HG02571 (cell line): Measurements from ENCODE around the gene POMC.
"Not testable (repeated sequence)": the region's sequence is repeated elsewhere in the genome, so short reads cannot be mapped to it uniquely, and the experiment has no call there.

Source experiments
- ATAC-seq: cut with Tn5 transposase; IDR thresholded peaks from one replicate; pipeline ENCODE4 v1.9.1; 2021; ENCODE audit warnings: mild to moderate bottlenecking, moderate library complexity; ENCODE audit not compliant: unreplicated experiment

The POMC gene

DNA sequence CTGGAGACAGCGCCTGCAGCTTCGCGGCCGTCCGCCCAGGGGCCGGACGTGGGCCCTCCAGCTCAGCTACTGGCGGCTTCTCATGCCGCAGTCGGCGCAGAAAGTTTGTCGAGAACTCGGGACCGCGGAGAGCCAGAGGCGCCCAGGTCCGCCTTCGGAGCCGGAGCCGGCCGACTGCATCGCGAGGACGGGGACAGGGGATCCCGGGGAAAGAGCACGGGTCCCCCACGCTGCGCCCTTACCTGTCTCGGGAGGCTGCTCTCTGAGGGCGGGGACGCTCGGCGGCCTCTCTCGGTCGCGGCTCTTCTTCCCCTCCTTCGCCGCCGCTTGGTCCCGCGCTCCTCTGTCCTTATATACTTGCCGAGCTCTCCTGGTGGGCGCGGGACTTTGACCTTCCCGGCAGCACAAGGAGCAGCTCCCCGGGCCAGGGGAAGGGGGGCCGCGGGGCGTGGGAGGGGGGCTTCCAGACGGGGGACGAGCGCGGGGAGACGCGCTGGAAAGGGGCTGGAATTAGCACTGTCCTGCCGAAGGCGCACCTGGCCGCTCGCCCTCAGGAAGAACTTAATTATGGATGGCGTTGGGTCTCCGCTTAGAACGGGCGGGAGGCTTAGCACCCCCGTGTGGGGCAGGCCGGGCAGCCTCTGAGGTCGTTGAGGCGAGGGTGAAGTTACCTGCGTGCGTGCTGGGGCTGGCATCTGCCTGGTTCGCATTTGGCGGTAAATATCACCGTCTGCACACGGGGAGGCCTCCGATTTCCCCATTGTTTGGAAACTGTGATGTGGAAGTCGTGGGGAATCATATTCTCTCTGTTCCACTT lies at the start of gene POMC:
Gene POMC (minus strand): TSS at position 325 of the 817 bp plus-strand sequence. CDS start 3,808 bp downstream, outside the sequence.
- no peak for ATAC-seq

DNA sequence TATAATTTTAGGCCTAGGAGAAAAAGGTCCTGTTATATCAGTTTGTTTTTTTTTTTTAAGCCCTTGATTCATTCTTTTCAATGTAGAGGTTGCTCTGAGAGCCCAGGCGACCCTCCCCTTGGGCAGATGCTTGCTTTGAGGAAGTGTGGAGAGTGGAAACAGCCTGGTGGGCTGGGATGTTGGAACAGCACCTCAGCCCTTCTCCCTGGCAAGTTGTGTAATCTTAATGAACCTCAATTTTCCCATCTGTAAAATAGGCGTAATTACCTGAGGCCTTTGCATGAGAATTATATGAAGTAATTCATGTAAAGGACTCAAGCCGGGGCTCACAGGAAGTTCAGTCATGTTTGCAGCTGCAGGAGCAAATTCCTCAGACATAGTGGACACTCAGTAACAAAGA lies 49.7 kb upstream of the POMC start:
- ATAC-seq, result no peak

- ATAC-seq, result peak; percentile 50
Measured at GRCh38 chr2:25215948-25216679, 47.7 kb upstream of the POMC start.

DNA sequence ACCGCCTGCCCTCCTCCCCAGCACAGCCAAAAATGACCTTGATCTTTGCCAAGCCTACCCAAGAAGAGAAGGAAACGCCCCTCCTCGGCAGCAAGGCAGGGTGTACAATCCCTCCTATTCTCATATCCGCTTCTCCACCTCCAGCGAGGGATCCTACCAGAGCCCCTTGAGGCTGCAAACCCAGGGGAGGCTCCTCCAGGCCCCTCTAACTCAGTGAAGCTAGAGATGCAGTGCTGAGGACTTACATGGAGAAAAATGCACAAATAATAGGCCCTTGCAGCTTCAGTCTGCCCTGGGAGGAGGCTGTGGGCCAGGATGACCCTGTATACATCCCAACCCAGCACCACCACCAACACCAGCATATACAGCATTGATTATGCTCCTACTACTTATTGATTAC lies 46.9 kb upstream of the POMC start:
- peak; percentile 8 for ATAC-seq

- no peak for ATAC-seq
Measured at GRCh38 chr2:25213229-25213628, 44.8 kb upstream of the POMC start.

GRCh38 chr2:25210923-25211322 lies 42.5 kb upstream of the POMC start:
- not testable (repeated sequence) for ATAC-seq

GRCh38 chr2:25207078-25207545 lies 38.7 kb upstream of the POMC start:
- no peak for ATAC-seq

- no peak for ATAC-seq
Measured at GRCh38 chr2:25204190-25204838, 35.9 kb upstream of the POMC start.

DNA sequence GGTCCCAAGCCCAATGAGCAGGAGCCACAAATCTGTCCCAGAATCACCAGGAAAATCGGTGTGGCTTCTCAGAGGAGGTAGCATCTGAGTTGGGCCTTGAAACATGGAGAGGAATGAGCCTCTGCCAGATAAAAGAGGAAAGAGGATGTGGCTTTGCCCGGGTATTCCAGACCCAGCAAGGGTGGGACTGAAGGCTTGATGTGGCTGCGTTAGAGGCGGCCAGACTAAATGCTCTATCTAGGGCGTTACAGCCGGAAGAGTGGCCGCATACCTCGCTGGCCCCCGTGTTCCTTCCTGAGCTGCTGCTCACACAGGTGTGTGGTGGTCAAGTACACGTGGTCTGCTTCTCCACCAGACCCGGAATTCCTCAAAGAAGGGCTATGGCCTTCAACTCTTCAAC lies 33.9 kb upstream of the POMC start:
- no peak for ATAC-seq

DNA sequence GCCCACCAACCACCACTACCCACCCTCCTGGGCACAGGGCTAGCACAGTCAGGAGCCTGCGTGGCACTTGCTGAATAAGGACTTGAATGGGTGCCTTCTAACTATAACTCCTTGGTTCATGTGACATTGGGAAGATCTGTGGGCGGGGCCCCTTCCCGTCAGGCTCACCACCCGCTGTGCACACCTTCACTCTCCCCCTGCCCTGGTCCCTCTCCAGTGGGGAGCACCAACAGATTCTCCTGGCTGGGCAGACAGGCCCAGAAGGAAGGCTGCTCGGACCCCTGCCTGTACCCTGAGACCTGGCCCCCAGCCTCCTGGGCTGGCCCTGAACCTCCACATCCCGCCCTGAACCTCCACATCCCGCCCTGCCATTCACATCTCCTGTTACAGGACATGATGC lies 33.4 kb upstream of the POMC start:
- no peak for ATAC-seq

GRCh38 chr2:25201265-25201664 lies 32.9 kb upstream of the POMC start:
- no peak for ATAC-seq

- ATAC-seq, result no peak
Measured at GRCh38 chr2:25198576-25198975, 30.2 kb upstream of the POMC start.

- no peak for ATAC-seq
Measured at GRCh38 chr2:25198209-25198525, 29.8 kb upstream of the POMC start.

GRCh38 chr2:25197336-25198208 lies 29.2 kb upstream of the POMC start:
- no peak for ATAC-seq

DNA sequence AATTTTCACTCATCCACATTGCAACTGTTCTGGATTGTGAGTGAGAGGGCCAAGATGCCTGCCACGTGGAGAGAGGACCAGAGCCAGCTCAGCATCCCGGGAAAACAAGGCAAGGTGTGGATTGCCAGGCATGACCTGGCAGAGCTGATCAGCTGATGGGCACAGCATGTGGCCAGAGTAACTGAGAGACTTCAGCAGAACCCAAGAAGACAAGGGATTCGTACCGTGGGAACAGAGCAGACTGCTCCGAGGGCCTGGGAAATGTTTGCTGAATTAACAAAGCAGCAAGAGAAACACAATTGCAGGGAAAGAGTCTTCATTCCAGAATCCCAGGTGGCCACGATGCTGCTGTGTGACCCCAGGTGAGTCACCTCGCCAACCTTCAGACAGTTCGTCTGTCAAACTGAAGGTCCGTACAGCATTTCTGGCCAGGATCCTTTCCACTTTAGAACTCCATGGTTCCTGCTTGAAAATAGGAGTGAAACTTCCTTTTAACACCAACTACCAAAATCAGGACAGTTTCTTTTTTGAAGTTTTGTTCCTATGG lies 26.3 kb upstream of the POMC start:
- no peak for ATAC-seq

- ATAC-seq, result no peak
Measured at GRCh38 chr2:25190536-25190935, 22.2 kb upstream of the POMC start.

DNA sequence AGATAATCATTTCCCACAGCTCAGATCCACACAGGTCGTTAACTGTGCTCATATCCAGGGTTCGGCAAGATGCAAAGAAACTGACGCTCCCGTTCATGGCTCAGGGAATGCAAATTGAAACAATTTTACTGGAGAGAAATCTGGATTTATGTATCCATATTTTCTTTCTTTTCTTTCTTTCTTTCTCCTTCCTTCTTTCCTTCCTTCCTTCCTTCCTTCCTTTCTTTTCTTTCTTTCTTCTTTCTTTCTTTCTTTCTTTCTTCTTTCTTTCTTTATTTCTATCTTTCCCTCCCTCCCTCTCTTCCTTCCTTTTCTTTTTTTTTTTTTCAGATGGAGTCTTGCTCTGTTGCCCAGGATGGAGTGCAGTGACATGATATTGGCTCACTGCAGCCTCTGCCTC lies 20.0 kb upstream of the POMC start:
- no peak for ATAC-seq

DNA sequence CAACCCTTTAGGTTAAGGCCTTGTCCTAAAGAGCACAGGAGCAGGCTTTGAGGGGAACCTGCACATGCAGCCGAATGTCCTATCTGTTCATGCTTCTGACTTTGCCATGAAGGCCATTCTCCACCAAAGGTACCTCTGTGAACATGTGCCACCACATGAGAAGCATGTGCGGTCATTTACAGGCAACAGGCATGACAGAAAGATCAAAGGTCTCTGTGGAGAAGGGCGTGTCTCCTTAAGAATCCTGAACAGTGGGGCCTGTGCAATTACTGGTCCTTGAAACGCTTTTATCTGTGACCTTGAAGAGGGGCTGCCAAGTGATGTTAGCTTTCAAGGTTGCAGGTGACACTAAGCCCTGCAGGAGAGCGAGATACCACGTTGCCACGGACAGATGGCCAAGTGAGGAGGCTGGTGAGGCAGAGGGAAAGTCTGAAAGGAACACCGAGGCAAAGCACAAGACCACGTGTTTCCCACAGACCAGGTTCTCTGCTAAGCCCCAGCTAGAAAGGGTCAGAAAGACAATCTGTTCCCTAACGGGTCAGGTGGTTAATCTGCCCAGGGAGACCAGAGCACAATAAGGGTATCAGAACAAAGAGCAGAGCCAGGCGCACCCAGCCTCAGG lies 19.5 kb upstream of the POMC start:
- no peak for ATAC-seq

GRCh38 chr2:25184254-25184653 lies 15.9 kb upstream of the POMC start:
- no peak for ATAC-seq

DNA sequence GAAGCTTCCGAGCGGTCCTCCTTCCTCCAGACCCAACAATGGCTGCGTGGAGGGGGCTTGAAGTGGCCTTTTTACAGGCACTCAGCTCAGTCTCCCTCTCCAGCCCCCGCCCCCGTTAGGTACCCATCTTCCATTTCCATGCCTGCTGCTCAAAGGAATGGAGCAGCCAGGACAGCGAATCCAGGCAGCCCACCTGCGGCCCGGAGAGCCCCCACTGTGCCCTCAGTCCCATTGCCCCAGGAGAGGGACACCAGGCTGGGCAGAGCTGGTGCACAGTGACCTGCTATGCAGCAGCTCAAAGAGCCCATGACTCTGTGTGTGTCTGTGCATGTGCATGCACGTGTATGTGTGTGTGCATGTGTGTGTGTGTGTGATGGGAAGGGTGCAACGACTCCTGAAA lies 10.6 kb upstream of the POMC start:
- no peak for ATAC-seq
